ENCODE data around the gene ADAM23. TPM values are rescaled to one million over a fixed set of nuclear protein-coding genes. Genes with fewer than 3 reads are reported as not detected.

Gene ADAM23
- polyA plus RNA-seq, 1 donor (not counting 4 experiments of a cell fraction or from before 2014, with no cell fraction given): 1.3 TPM

GRCh38 chr2:206435742-206436141, 7.6 kb upstream of the ADAM23 start:
- dilution Hi-C loops (cut with MboI; ENCODE audit: extremely low pct_ligation_motif_present, low sequenced_read_pairs): no loop called here
- no peak overlapping the region for H2AFZ ChIP-seq (ENCODE audit: control insufficient read depth, low read length)
- H3K36me3 ChIP-seq (ENCODE audit: control insufficient read depth in 2 of 2, extremely low read depth in 1 of 2, insufficient read depth in 2 of 2, low read length in 2 of 2): no peaks in the 10 kb centered on the region
- TF ChIP-seq CTCF (optimal IDR thresholded peaks at IDR 0.05 in 1 of 3, IDR thresholded peaks at IDR 0.05 in 1 of 3, conservative IDR thresholded peaks at IDR 0.05 in 1 of 3; ENCODE audit: extremely low read depth in 1 of 3, insufficient read depth in 2 of 3, low read length in 3 of 3) (no peak), EZH2 (IDR thresholded peaks at IDR 0.05; ENCODE audit: low read length) (no peak)
- no peak overlapping the region for H3K4me2 ChIP-seq (ENCODE audit: control insufficient read depth, extremely low read depth, insufficient read depth, low read depth, low read length)
- no peak overlapping the region for H3K4me3 ChIP-seq (ENCODE audit: control insufficient read depth in 2 of 3, extremely low read depth in 1 of 3, insufficient read depth in 2 of 3, low read depth in 1 of 3, low read length in 3 of 3)
- peaks cover 10% of the 10 kb centered on the region for H3K27me3 ChIP-seq (ENCODE audit: control insufficient read depth, extremely low read depth, insufficient read depth, low read length)
- H4K20me1 ChIP-seq (ENCODE audit: control insufficient read depth, extremely low read depth, insufficient read depth, low read length): no peaks in the 10 kb centered on the region
- no peaks in the 10 kb centered on the region for H3K79me2 ChIP-seq (ENCODE audit: control insufficient read depth, insufficient read depth, low read length)
- no peaks in the 10 kb centered on the region for H3K4me1 ChIP-seq (ENCODE audit: control insufficient read depth, extremely low read depth, insufficient read depth, low read length)
- no peaks in the 10 kb centered on the region for H3K9me1 ChIP-seq (ENCODE audit: control insufficient read depth, extremely low read depth, insufficient read depth, low read length)
- DNase-seq (ENCODE audit: low read depth, low spot score): no peak
- no peak overlapping the region for H3K27ac ChIP-seq (ENCODE audit: control insufficient read depth, insufficient read depth, low read length)
- no peak for FAIRE-seq
- no peak overlapping the region for H3K9ac ChIP-seq (ENCODE audit: control insufficient read depth, extremely low read depth, insufficient read depth, low read length)
- no peaks in the 10 kb centered on the region for H3K9me3 ChIP-seq (ENCODE audit: control insufficient read depth, low read depth, low read length)

GRCh38 chr2:206438196-206438724, 5.1 kb upstream of the ADAM23 start:
- no peaks in the 10 kb centered on the region for H3K9me1 ChIP-seq (ENCODE audit: control insufficient read depth, extremely low read depth, insufficient read depth, low read length)
- H3K4me1 ChIP-seq (ENCODE audit: control insufficient read depth, extremely low read depth, insufficient read depth, low read length): peaks cover 3% of the 10 kb centered on the region
- H3K36me3 ChIP-seq (ENCODE audit: control insufficient read depth in 2 of 2, extremely low read depth in 1 of 2, insufficient read depth in 2 of 2, low read length in 2 of 2): no peaks in the 10 kb centered on the region
- no peaks in the 10 kb centered on the region for H4K20me1 ChIP-seq (ENCODE audit: control insufficient read depth, extremely low read depth, insufficient read depth, low read length)
- no peak overlapping the region for H3K9ac ChIP-seq (ENCODE audit: control insufficient read depth, extremely low read depth, insufficient read depth, low read length)
- FAIRE-seq: no peak
- H3K27me3 ChIP-seq (ENCODE audit: control insufficient read depth, extremely low read depth, insufficient read depth, low read length): peaks cover 33% of the 10 kb centered on the region
- no peak overlapping the region for H3K4me2 ChIP-seq (ENCODE audit: control insufficient read depth, extremely low read depth, insufficient read depth, low read depth, low read length)
- no peak overlapping the region for H2AFZ ChIP-seq (ENCODE audit: control insufficient read depth, low read length)
- TF ChIP-seq CTCF (optimal IDR thresholded peaks at IDR 0.05 in 1 of 3, IDR thresholded peaks at IDR 0.05 in 1 of 3, conservative IDR thresholded peaks at IDR 0.05 in 1 of 3; ENCODE audit: extremely low read depth in 1 of 3, insufficient read depth in 2 of 3, low read length in 3 of 3): no peak
- TF ChIP-seq EZH2 (IDR thresholded peaks at IDR 0.05; ENCODE audit: low read length): no peak
- no peaks in the 10 kb centered on the region for H3K79me2 ChIP-seq (ENCODE audit: control insufficient read depth, insufficient read depth, low read length)
- dilution Hi-C loops (cut with MboI; ENCODE audit: extremely low pct_ligation_motif_present, low sequenced_read_pairs): no loop called here
- H3K27ac ChIP-seq (ENCODE audit: control insufficient read depth, insufficient read depth, low read length): no peak overlapping the region
- H3K9me3 ChIP-seq (ENCODE audit: control insufficient read depth, low read depth, low read length): no peaks in the 10 kb centered on the region
- no peak for DNase-seq (ENCODE audit: low read depth, low spot score)
- H3K4me3 ChIP-seq (ENCODE audit: control insufficient read depth in 2 of 3, extremely low read depth in 1 of 3, insufficient read depth in 2 of 3, low read depth in 1 of 3, low read length in 3 of 3): no peak overlapping the region

All from keratinocyte (primary cell).